ENCODE data around the gene STRIP2.
"Not testable (repeated sequence)": the region's sequence is repeated elsewhere in the genome, so short reads cannot be mapped to it uniquely, and the experiment has no call there.

The STRIP2 gene

GRCh38 chr7:129522088-129522970, 88.1 kb downstream of the STRIP2 start:
- no peak overlapping the region for H3K27ac ChIP-seq (ENCODE audit: low read length)
- H3K4me3 ChIP-seq (ENCODE audit: low read depth in 1 of 2, low read length in 2 of 2): no peak overlapping the region

GRCh38 chr7:129522971-129523340, 88.7 kb downstream of the STRIP2 start:
- Histone ChIP-seq H3K27me3 (ENCODE audit: low read depth, low read length) (no peaks in the 10 kb centered on the region), H3K9me3 (ENCODE audit: control insufficient read depth in 1 of 2, low read length in 2 of 2) (no peaks in the 10 kb centered on the region), H3K4me1 (ENCODE audit: control insufficient read depth in 1 of 2, insufficient read depth in 2 of 2, low read length in 2 of 2) (no peaks in the 10 kb centered on the region), H3K27ac (ENCODE audit: low read length) (no peak overlapping the region), H3K36me3 (ENCODE audit: control insufficient read depth in 1 of 2, insufficient read depth in 2 of 2, low read length in 2 of 2) (no peaks in the 10 kb centered on the region), H3K4me3 (ENCODE audit: low read depth in 1 of 2, low read length in 2 of 2) (no peak overlapping the region)

More at GRCh38 chr7:129522088-129522970, 88.1 kb downstream of the STRIP2 start:
- H3K27me3 ChIP-seq (ENCODE audit: low read depth, low read length): no peaks in the 10 kb centered on the region
- H3K4me1 ChIP-seq (ENCODE audit: control insufficient read depth in 1 of 2, insufficient read depth in 2 of 2, low read length in 2 of 2): no peaks in the 10 kb centered on the region
- H3K36me3 ChIP-seq (ENCODE audit: control insufficient read depth in 1 of 2, insufficient read depth in 2 of 2, low read length in 2 of 2): no peaks in the 10 kb centered on the region
- no peaks in the 10 kb centered on the region for H3K9me3 ChIP-seq (ENCODE audit: control insufficient read depth in 1 of 2, low read length in 2 of 2)

DNA sequence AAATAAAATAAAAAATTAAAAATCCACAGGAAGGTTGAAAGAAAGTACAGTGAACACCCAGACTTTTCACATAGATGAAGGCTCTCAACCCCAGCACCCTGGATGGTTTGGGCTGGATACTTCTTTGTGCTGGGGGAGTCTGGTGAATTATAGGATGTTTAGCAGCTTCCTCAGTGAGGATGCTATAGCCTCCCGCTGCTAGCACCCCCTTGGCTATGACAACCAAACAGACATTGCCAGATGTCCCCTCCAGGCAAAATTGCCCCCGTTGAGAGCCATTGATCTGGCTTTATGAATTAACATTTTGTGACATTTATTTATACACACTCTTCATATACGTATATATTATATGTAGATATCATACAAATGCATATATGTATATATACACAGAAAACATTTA, 89.7 kb downstream of the STRIP2 start:
- no peaks in the 10 kb centered on the region for H3K27me3 ChIP-seq (ENCODE audit: low read depth, low read length)
- H3K4me1 ChIP-seq (ENCODE audit: control insufficient read depth in 1 of 2, insufficient read depth in 2 of 2, low read length in 2 of 2): no peaks in the 10 kb centered on the region
- H3K36me3 ChIP-seq (ENCODE audit: control insufficient read depth in 1 of 2, insufficient read depth in 2 of 2, low read length in 2 of 2): no peaks in the 10 kb centered on the region

GRCh38 chr7:129524405-129524804, 90.2 kb downstream of the STRIP2 start:
- H3K27me3 ChIP-seq (ENCODE audit: low read depth, low read length); H3K9me3 ChIP-seq (ENCODE audit: control insufficient read depth in 1 of 2, low read length in 2 of 2); H3K36me3 ChIP-seq (ENCODE audit: control insufficient read depth in 1 of 2, insufficient read depth in 2 of 2, low read length in 2 of 2); H3K4me1 ChIP-seq (ENCODE audit: control insufficient read depth in 1 of 2, insufficient read depth in 2 of 2, low read length in 2 of 2); H3K4me3 ChIP-seq (ENCODE audit: low read depth in 1 of 2, low read length in 2 of 2); H3K27ac ChIP-seq (ENCODE audit: low read length): not testable (repeated sequence)

More for the DNA sequence above, 89.7 kb downstream of the STRIP2 start:
- no peaks in the 10 kb centered on the region for H3K9me3 ChIP-seq (ENCODE audit: control insufficient read depth in 1 of 2, low read length in 2 of 2)
- H3K27ac ChIP-seq (ENCODE audit: low read length): no peak overlapping the region
- H3K4me3 ChIP-seq (ENCODE audit: low read depth in 1 of 2, low read length in 2 of 2): no peak overlapping the region

DNA sequence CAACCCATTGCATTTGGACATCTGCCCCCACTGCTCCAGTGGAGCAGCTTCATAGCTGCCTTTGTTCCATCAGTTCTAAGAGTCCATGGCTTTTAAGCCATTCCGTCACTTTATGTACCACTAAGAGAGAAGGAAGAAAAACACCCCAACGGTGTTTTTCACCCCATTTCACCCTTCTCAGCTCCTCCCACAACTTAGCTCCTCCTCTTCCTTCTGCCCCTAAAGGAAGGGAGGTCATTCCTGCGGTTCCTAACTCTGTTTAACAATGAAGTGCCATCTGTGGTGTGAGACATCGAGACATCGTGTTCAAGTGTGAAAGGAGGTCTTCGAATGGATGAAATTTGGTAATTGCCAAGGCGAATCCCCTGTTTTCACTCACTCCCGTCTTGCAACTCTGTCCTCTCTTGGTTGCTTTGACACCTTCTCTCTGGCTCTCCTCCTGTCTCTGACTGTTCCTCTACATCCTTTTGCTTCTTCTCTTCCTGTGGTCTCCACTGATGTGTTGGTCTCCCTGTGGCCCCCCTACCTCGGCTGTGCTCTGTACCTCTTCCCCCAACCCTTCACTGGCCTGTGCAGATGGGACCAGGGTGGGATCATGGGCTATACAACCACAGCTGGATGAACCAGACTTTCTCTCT, 91.1 kb downstream of the STRIP2 start:
- H3K27me3 ChIP-seq (ENCODE audit: low read depth, low read length): no peaks in the 10 kb centered on the region
- H3K27ac ChIP-seq (ENCODE audit: low read length): no peak overlapping the region
- H3K4me1 ChIP-seq (ENCODE audit: control insufficient read depth in 1 of 2, insufficient read depth in 2 of 2, low read length in 2 of 2): no peaks in the 10 kb centered on the region
- H3K9me3 ChIP-seq (ENCODE audit: control insufficient read depth in 1 of 2, low read length in 2 of 2): no peaks in the 10 kb centered on the region
- H3K36me3 ChIP-seq (ENCODE audit: control insufficient read depth in 1 of 2, insufficient read depth in 2 of 2, low read length in 2 of 2): no peaks in the 10 kb centered on the region
- H3K4me3 ChIP-seq (ENCODE audit: low read depth in 1 of 2, low read length in 2 of 2): no peak overlapping the region

DNA sequence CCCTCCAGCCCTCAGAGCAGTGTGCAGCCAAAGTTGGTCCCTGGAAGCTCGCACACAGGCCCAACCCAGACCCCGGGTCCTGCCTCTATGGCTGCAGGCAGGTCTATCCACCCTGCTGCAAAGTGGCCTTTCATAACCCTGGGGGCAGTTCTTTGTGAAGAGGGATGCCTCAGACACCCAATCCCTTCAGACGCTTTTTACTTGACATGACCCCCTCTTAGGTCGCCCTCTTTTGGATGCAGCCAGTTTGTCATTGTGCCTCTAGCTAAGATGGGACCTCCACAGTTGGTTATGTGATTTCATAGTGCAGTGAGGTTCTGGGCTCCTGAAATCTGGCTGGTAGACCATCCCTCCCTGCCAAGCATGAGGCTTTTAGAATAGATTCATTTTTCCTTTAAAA, 95.4 kb downstream of the STRIP2 start:
- no peaks in the 10 kb centered on the region for H3K27me3 ChIP-seq (ENCODE audit: low read depth, low read length)
- no peaks in the 10 kb centered on the region for H3K9me3 ChIP-seq (ENCODE audit: control insufficient read depth in 1 of 2, low read length in 2 of 2)
- H3K36me3 ChIP-seq (ENCODE audit: control insufficient read depth in 1 of 2, insufficient read depth in 2 of 2, low read length in 2 of 2): no peaks in the 10 kb centered on the region
- H3K4me3 ChIP-seq (ENCODE audit: low read depth in 1 of 2, low read length in 2 of 2): no peak overlapping the region
- H3K27ac ChIP-seq (ENCODE audit: low read length): no peak overlapping the region
- H3K4me1 ChIP-seq (ENCODE audit: control insufficient read depth in 1 of 2, insufficient read depth in 2 of 2, low read length in 2 of 2): no peaks in the 10 kb centered on the region

DNA sequence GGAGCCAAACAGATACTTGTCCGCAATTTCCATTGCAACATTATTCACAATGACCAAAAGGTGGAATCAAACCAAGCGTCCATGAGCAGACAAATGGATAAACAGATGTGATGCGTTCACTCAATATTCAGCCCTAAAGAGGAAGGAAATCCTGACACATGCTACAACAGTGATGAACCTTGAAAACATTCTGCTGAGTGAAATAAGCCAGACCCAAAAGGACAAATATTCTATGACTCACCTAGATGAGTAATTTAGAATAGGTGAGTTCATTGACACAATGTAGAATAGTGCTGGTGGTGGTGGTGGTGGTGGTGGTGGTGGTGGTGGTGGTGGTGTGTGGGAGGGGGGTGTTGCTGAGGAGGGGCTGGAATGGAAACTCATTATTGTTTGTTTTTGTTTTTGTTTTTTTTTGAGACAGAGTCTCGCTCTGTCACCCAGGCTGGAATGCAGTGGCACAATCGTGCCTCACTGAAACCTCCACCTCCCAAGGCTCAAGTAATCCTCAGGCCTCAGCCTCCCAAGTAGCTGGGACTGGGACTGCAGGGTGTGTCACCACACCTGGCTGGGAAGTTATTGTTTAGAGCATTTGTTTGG, 96.7 kb downstream of the STRIP2 start:
- Histone ChIP-seq H3K9me3 (ENCODE audit: control insufficient read depth in 1 of 2, low read length in 2 of 2) (no peaks in the 10 kb centered on the region), H3K27ac (ENCODE audit: low read length) (no peak overlapping the region), H3K4me3 (ENCODE audit: low read depth in 1 of 2, low read length in 2 of 2) (no peak overlapping the region), H3K27me3 (ENCODE audit: low read depth, low read length) (no peaks in the 10 kb centered on the region), H3K4me1 (ENCODE audit: control insufficient read depth in 1 of 2, insufficient read depth in 2 of 2, low read length in 2 of 2) (no peaks in the 10 kb centered on the region), H3K36me3 (ENCODE audit: control insufficient read depth in 1 of 2, insufficient read depth in 2 of 2, low read length in 2 of 2) (no peaks in the 10 kb centered on the region)

- Histone ChIP-seq H3K4me1 (ENCODE audit: control insufficient read depth in 1 of 2, insufficient read depth in 2 of 2, low read length in 2 of 2) (no peaks in the 10 kb centered on the region), H3K27ac (ENCODE audit: low read length) (no peak overlapping the region), H3K36me3 (ENCODE audit: control insufficient read depth in 1 of 2, insufficient read depth in 2 of 2, low read length in 2 of 2) (no peaks in the 10 kb centered on the region), H3K27me3 (ENCODE audit: low read depth, low read length) (no peaks in the 10 kb centered on the region), H3K4me3 (ENCODE audit: low read depth in 1 of 2, low read length in 2 of 2) (no peak overlapping the region), H3K9me3 (ENCODE audit: control insufficient read depth in 1 of 2, low read length in 2 of 2) (no peaks in the 10 kb centered on the region)
Observed at GRCh38 chr7:129531721-129532120, 97.5 kb downstream of the STRIP2 start.

DNA sequence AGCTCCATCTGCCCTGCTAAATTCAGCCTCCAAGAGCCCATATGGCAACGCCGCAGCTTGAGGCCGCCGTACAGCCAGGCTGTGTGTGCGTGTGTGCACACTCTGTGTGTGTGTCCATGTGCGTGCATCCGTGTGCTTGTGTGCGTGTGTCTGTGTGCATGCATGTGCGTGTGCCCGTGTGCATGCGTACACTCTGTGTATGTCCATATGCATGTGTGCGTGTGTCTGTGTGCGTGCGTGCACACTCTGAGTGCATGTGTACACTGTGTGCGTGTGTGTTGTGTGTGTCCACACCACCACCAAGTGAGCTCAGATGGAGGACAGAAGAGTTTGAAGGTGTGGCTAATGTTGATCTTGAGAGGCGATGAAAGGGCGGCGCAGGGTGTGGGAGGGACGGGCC, 98.1 kb downstream of the STRIP2 start:
- Histone ChIP-seq H3K4me1 (ENCODE audit: control insufficient read depth in 1 of 2, insufficient read depth in 2 of 2, low read length in 2 of 2) (no peaks in the 10 kb centered on the region), H3K36me3 (ENCODE audit: control insufficient read depth in 1 of 2, insufficient read depth in 2 of 2, low read length in 2 of 2) (no peaks in the 10 kb centered on the region), H3K27ac (ENCODE audit: low read length) (no peak overlapping the region), H3K4me3 (ENCODE audit: low read depth in 1 of 2, low read length in 2 of 2) (no peak overlapping the region), H3K9me3 (ENCODE audit: control insufficient read depth in 1 of 2, low read length in 2 of 2) (no peaks in the 10 kb centered on the region), H3K27me3 (ENCODE audit: low read depth, low read length) (no peaks in the 10 kb centered on the region)

DNA sequence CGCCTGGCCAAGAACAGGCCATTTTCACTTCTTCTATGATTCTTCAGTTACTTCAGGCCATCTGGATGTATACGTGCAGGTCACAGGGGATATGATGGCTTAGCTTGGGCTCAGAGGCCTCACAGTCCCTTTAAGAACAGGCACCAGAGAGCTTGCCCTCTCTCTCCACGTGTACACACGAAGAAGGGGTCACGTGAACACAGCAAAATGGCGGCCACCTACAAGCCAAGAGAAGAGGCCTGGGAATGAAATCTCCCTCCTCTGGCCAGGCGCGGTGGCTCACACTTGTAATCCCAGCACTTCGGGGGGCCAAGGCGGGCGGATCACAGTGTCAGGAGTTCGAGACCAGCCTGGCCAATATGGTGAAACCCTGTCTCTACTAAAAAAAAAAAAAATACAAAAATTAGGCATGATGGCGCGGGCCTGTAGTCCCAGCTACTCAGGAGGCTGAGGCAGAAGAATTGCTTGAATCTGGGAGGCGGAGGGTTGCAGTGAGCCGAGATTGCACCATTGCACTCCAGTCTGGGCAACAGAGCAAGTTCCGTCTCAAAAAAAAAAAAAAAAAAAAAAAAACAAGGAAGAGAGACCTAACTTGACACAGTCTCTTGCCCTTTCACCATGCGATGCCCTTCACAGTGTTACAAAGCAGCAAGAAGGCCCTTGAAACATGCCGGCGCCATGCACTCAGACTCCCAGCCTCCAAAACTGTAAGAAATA, 100.5 kb downstream of the STRIP2 start:
- not testable (repeated sequence) for H3K4me3 ChIP-seq (ENCODE audit: low read depth in 1 of 2, low read length in 2 of 2); H3K27ac ChIP-seq (ENCODE audit: low read length); H3K36me3 ChIP-seq (ENCODE audit: control insufficient read depth in 1 of 2, insufficient read depth in 2 of 2, low read length in 2 of 2); H3K4me1 ChIP-seq (ENCODE audit: control insufficient read depth in 1 of 2, insufficient read depth in 2 of 2, low read length in 2 of 2); H3K9me3 ChIP-seq (ENCODE audit: control insufficient read depth in 1 of 2, low read length in 2 of 2); H3K27me3 ChIP-seq (ENCODE audit: low read depth, low read length)

DNA sequence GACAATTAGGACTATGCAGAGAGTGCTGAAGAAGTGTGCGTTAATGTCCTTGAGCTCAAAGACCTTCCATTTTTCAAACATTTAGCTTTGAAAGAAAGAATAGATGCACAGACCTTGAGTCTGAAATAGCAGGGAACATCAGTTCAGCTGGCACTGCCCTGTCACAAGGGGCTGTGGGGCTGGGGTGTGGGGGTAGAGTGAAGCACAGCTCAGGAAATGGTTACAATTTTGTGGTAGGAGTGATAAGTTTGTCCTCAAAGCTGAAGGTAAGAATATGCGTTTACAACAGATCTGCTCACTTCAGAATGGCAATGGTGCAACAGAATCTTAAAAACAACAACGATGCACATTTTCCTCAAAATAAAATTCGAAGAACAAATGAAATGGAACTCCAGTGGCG, 101.7 kb downstream of the STRIP2 start:
- no peak overlapping the region for H3K27ac ChIP-seq (ENCODE audit: low read length)

More for the DNA sequence above, 101.7 kb downstream of the STRIP2 start:
- no peaks in the 10 kb centered on the region for H3K27me3 ChIP-seq (ENCODE audit: low read depth, low read length)
- no peaks in the 10 kb centered on the region for H3K4me1 ChIP-seq (ENCODE audit: control insufficient read depth in 1 of 2, insufficient read depth in 2 of 2, low read length in 2 of 2)
- no peak overlapping the region for H3K4me3 ChIP-seq (ENCODE audit: low read depth in 1 of 2, low read length in 2 of 2)
- no peaks in the 10 kb centered on the region for H3K36me3 ChIP-seq (ENCODE audit: control insufficient read depth in 1 of 2, insufficient read depth in 2 of 2, low read length in 2 of 2)
- H3K9me3 ChIP-seq (ENCODE audit: control insufficient read depth in 1 of 2, low read length in 2 of 2): peaks cover 0 to 4% of the 10 kb centered on the region in 2 donors

All from muscle layer of duodenum (tissue), 2 donors.